ENCODE data around the gene CFAP157. TPM values are rescaled to one million over a fixed set of nuclear protein-coding genes. Genes with fewer than 3 reads are reported as not detected.

CFAP157 gene
- total RNA-seq, 1 experiment from 2014 or later = 0.22 TPM

- no peaks in the 10 kb centered on the region for H3K9me2 ChIP-seq (ENCODE audit: insufficient read depth)
- H3K4me1 ChIP-seq (ENCODE audit: control insufficient read depth in 1 of 2, insufficient read depth in 2 of 2, low read length in 2 of 2) = peaks cover 8 to 20% of the 10 kb centered on the region in 2 experiments
- H3K27me3 ChIP-seq (ENCODE audit: insufficient read depth, low read length) = no peaks in the 10 kb centered on the region
- intact Hi-C loops (cut with micrococcal nuclease) = no loop called here
- H3K9me3 ChIP-seq (ENCODE audit: control insufficient read depth in 1 of 2, insufficient read depth in 1 of 2, low read depth in 1 of 2, low read length in 2 of 2) = no peaks in the 10 kb centered on the region
- H3K4me2 ChIP-seq (ENCODE audit: low read length) = no peak overlapping the region
- H4K20me1 ChIP-seq (ENCODE audit: insufficient read depth) = no peaks in the 10 kb centered on the region
- no peak overlapping the region for H3K9ac ChIP-seq (ENCODE audit: low read length)
- ChIA-PET POLR2A (no interaction called here), CTCF (no interaction called here), RAD21 (ENCODE audit: low non-redundant PET in 1 of 2, low total read pairs in 2 of 2, uncharacterized antibody in 2 of 2, unreplicated experiment in 2 of 2) (no interaction called here)
- no peaks in the 10 kb centered on the region for H3K36me3 ChIP-seq (ENCODE audit: control insufficient read depth in 1 of 2, insufficient read depth in 2 of 2, low read length in 2 of 2)
- ATAC-seq (no peak), DNase-seq (ENCODE audit: low read depth, low spot score) (no peak)
- TF ChIP-seq CBX3 (IDR thresholded peaks at IDR 0.05; ENCODE audit: low read depth) = no peak
- no peak for TF ChIP-seq EZH2phosphoT487 (IDR thresholded peaks at IDR 0.05; ENCODE audit: borderline replicate concordance)
- no peaks in the 10 kb centered on the region for H3K79me2 ChIP-seq (ENCODE audit: insufficient read depth, low read length)
- no peak overlapping the region for H2AFZ ChIP-seq (ENCODE audit: low read depth, low read length, poor library complexity, severe bottlenecking)
- no peak overlapping the region for H3K27ac ChIP-seq (ENCODE audit: low read depth, low read length)
- no TSS peak for BruUV-seq (replicated peaks)
- no peak overlapping the region for H3K4me3 ChIP-seq (replicated peaks in 1 of 2; ENCODE audit: low read depth in 1 of 2, low read length in 2 of 2)
Observed at GRCh38 chr9:127730799-127731410, 24.1 kb downstream of the CFAP157 start.

GRCh38 chr9:127731938-127732337 lies 25.1 kb downstream of the CFAP157 start:
- no peak for DNase-seq (ENCODE audit: low read depth, low spot score)
- ChIA-PET RAD21 (ENCODE audit: low non-redundant PET in 1 of 2, low total read pairs in 2 of 2, uncharacterized antibody in 2 of 2, unreplicated experiment in 2 of 2) (no interaction called here), POLR2A (no interaction called here), CTCF (no interaction called here)
- Histone ChIP-seq H2AFZ (ENCODE audit: low read depth, low read length, poor library complexity, severe bottlenecking) (no peak overlapping the region), H3K79me2 (ENCODE audit: insufficient read depth, low read length) (no peaks in the 10 kb centered on the region), H3K27me3 (ENCODE audit: insufficient read depth, low read length) (no peaks in the 10 kb centered on the region), H3K36me3 (ENCODE audit: control insufficient read depth in 1 of 2, insufficient read depth in 2 of 2, low read length in 2 of 2) (no peaks in the 10 kb centered on the region), H3K4me3 (replicated peaks in 1 of 2; ENCODE audit: low read depth in 1 of 2, low read length in 2 of 2) (no peak overlapping the region), H3K4me1 (ENCODE audit: control insufficient read depth in 1 of 2, insufficient read depth in 2 of 2, low read length in 2 of 2) (peaks cover 4 to 17% of the 10 kb centered on the region in 2 experiments), H3K9me2 (ENCODE audit: insufficient read depth) (no peaks in the 10 kb centered on the region), H3K9me3 (ENCODE audit: control insufficient read depth in 1 of 2, insufficient read depth in 1 of 2, low read depth in 1 of 2, low read length in 2 of 2) (no peaks in the 10 kb centered on the region), H4K20me1 (ENCODE audit: insufficient read depth) (no peaks in the 10 kb centered on the region), H3K27ac (ENCODE audit: low read depth, low read length) (no peak overlapping the region), H3K4me2 (ENCODE audit: low read length) (no peak overlapping the region), H3K9ac (ENCODE audit: low read length) (no peak overlapping the region)
- TF ChIP-seq ZFX (IDR thresholded peaks at IDR 0.05) (no peak), ELF1 (IDR thresholded peaks at IDR 0.05; ENCODE audit: borderline replicate concordance, low read depth) (no peak), CEBPB (IDR thresholded peaks at IDR 0.05; ENCODE audit: low read depth) (no peak), TCF7L2 (IDR thresholded peaks at IDR 0.05; ENCODE audit: borderline replicate concordance, extremely low read depth, insufficient read depth, insufficient read length) (no peak), SRF (IDR thresholded peaks at IDR 0.05; ENCODE audit: low read depth) (no peak), MAX (IDR thresholded peaks at IDR 0.05) (no peak), POLR2A (IDR thresholded peaks at IDR 0.05; ENCODE audit: borderline replicate concordance, extremely low read depth, insufficient read depth, insufficient read length) (no peak), EZH2phosphoT487 (IDR thresholded peaks at IDR 0.05; ENCODE audit: borderline replicate concordance) (no peak), CTCF (IDR thresholded peaks at IDR 0.05 in 2 of 3, conservative IDR thresholded peaks at IDR 0.05 in 1 of 3; ENCODE audit: borderline replicate concordance in 1 of 3, insufficient read depth in 1 of 3, low read depth in 2 of 3, low read length in 2 of 3) (no peak), EZH2 (IDR thresholded peaks at IDR 0.05) (no peak), ZBTB33 (IDR thresholded peaks at IDR 0.05; ENCODE audit: extremely low read depth, insufficient replicate concordance, low read length) (no peak), RAD21 (IDR thresholded peaks at IDR 0.05; ENCODE audit: low read depth) (no peak), ZNF274 (IDR thresholded peaks at IDR 0.05; ENCODE audit: low read depth, low read length) (no peak), CBX3 (IDR thresholded peaks at IDR 0.05; ENCODE audit: low read depth) (no peak), EGR1 (IDR thresholded peaks at IDR 0.05; ENCODE audit: low read depth) (no peak), SIN3A (IDR thresholded peaks at IDR 0.05; ENCODE audit: low read depth) (no peak)
- intact Hi-C loops (cut with micrococcal nuclease) = no loop called here
- no TSS peak for BruUV-seq (replicated peaks)
- no peak for ATAC-seq
